Activated naive CD4-positive, alpha-beta T cell treated with Interleukin-2 at 50 U/mL for 16 hours (primary cell): Measurements from ENCODE around the gene CAMK1D.

ENCODE experiments used
- DNase-seq: peaks from one replicate; pipeline ENCODE4 v3.0.0-alpha.2; 2020

CAMK1D gene

GRCh38 chr10:12663863-12664262, 314.5 kb downstream of the CAMK1D start:
- DNase-seq = no peak

- DNase-seq = no peak
Measured at GRCh38 chr10:12665501-12665900, 316.2 kb downstream of the CAMK1D start.

GRCh38 chr10:12667052-12667451, 317.7 kb downstream of the CAMK1D start:
- DNase-seq = no peak

- no peak for DNase-seq
Measured at GRCh38 chr10:12668634-12669033, 319.3 kb downstream of the CAMK1D start.

DNA sequence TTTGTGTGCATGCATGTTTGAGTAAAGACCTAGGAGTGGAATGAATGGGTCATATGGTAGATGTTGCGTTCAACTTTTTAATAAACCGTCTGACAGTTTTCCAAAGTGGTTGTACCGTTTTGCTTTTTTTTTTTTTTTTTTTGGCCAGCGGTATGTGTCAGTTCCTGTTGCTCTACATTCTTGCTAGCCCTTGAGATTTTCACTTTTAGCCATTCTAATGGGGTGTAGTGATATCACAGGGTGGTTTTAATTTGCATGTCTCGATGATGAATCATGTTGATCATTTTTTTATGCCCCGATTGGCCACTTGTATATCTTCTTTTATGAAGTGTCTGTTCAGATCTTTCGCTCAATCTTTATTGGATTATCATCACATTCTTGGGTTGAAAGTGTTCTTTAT, 320.7 kb downstream of the CAMK1D start:
- no peak for DNase-seq

GRCh38 chr10:12675186-12675585, 325.8 kb downstream of the CAMK1D start:
- DNase-seq = no peak

GRCh38 chr10:12679636-12680035, 330.3 kb downstream of the CAMK1D start:
- DNase-seq = no peak

GRCh38 chr10:12681252-12681651, 331.9 kb downstream of the CAMK1D start:
- DNase-seq = no peak

GRCh38 chr10:12684784-12685183, 335.4 kb downstream of the CAMK1D start:
- no peak for DNase-seq

DNA sequence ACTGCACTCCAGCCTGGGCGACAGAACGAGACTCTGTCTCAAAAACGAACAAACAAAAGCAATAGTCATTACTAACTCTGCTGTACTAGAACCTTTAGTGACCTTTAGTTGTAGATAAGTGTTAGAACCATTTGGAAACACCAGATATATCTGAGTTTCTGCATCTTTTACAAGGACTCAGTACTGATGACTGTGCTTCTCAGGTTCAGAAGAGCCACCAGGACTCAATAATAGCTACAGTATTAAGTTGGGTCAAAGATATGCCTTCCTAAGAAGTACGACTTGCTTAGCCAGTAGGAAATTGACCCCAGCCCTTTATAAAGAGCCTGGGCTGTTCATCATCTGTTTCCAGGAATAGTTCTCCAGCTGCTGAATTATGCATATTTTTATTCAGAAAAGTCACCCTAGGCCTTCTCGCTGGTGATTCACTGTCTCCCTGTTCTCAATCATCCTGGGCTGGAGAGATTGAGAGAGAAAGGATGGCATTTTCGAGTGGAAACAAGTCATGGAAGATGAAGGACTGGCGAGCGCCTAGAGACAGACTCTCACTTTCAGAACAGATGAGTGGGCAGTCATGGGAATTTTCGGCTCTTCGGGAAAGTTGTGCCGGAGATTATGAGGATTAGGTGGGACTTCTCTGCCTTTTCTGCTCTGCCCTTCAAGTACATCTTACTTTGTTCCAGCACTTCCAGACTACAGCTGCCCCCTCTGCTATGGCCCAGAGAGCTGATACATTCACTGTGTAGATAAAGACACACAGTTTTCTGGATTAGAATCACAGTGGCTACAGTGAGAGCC, 336.1 kb downstream of the CAMK1D start:
- DNase-seq = no peak

GRCh38 chr10:12687996-12688395, 338.6 kb downstream of the CAMK1D start:
- no peak for DNase-seq

DNA sequence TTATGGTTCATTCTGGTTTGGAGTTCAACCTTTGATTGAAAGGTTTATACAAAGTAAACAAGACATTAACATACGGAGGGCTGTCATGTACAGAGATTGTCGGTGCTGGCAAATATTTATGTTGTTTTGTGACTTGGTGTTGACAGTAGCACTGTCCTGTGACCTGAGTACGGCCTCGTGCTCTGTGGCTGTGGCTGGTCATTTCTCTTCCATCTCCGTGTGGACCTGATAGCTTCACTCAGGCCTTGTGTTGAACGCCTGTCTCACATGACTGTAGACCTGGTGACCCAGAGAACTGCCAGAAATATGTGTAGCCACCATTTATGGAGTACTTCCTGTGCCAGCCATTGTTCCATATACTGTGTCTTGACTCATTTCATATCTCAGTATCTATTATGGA, 340.5 kb downstream of the CAMK1D start:
- no peak for DNase-seq

DNA sequence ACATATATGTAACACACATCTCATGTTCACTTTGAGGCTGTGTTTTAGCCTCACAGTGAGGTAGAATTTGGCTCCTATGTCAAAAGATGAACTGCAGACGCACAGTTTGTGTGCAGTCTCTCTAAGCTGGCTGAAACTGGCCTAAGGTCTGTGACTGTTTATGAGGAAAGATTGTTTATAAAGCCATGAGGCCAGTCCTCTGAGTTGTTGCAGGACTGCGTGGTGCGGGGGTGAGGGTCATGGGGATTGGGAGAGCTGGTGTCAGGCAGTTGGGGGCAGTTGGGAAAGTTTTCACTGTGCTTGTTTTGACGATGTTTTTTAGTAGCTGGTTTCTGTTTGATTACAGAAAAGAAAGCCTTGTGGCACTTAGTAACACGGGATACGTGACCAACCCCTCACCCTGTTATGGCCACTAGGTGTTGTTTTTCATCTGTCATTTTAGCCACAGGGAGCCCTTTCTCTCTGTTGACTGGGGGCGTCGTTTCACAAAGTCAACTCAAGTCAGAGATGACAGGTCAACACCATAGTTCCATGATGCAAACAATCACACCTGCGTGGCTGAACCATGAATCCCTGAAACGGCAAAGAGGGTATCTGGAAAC, 341.3 kb downstream of the CAMK1D start:
- DNase-seq = no peak

DNA sequence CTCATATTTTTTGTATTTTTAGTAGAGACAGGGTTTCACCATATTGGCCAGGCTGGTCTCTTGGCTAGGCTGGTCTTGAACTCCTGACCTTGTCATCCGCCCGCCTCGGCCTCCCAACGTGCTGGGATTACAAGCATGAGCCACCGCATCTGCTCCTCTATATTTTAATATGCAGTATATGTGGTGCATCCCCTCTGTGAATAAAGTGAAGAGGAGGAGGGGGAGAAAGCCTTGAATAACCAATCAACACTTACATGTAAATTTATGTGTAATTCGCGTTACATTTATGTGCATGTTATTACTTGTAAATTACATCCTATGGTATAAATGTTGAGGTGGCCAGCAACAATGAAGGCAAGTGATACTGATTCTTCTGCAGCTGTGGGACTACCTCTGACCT, 342.2 kb downstream of the CAMK1D start:
- no peak for DNase-seq

DNA sequence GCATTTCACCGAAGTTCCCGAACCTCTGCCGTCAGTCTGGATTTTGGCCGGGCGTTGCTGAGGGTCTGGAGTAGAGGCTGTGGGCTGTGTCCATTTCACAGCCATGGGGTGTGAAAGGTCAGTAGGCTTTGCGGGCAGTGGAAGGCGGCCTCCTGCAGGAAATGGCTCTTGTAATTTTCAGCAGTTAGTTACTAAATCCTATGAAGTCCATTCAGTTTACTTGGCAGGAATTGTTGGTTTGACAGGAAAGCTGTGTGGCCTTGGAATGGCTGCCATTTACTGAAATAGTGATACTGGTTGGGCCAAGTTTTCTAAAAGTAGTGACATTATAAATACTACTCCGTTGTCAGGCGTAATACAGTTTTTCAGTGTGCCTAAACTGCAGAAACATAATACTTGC, 348.4 kb downstream of the CAMK1D start:
- DNase-seq = no peak

- DNase-seq = no peak
Measured at GRCh38 chr10:12699258-12699700, 349.9 kb downstream of the CAMK1D start.

- no peak for DNase-seq
Measured at GRCh38 chr10:12699781-12700556, 350.6 kb downstream of the CAMK1D start.

GRCh38 chr10:12700557-12700874, 351.2 kb downstream of the CAMK1D start:
- DNase-seq = no peak

DNA sequence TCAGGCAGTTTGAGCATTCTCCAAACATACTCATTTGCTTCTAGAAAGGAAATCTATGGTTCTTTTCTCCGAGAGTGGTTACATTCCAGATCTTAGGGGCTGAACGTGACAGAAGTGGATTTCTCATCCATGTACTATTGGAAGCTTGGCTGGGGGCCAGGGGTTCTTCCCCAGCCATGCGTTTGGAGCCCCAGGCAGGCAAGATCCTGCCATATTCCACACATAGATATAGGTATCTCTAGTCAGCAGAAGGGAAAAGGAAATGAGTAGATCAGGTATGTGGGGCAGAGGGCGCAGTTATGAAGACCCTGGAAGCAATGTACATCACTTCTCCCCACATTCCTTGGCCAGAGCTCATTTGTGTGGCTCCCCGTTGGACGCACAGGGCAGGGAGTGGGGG, 352.3 kb downstream of the CAMK1D start:
- DNase-seq = no peak

- no peak for DNase-seq
Measured at GRCh38 chr10:12702215-12702770, 352.9 kb downstream of the CAMK1D start.

GRCh38 chr10:12703126-12703525, 353.8 kb downstream of the CAMK1D start:
- DNase-seq = no peak

DNA sequence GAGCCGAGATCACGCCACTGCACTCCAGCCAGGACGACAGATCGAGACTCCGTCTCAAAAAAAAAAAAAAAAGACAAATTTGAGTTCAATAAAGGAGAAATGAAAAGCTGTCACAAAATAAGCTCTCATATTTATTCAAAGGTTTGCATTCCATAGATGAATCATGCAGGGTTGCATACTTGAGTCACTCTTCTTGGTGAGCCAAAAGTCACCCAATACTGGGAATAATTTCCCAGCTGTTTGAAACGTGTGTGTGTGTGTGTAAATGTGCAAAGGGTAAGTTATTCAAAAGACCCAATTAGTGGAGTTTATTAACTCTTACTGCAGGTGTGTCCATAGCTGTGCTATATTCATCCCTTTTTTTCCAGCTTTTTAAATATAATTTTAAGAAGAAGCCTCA, 354.5 kb downstream of the CAMK1D start:
- no peak for DNase-seq

DNA sequence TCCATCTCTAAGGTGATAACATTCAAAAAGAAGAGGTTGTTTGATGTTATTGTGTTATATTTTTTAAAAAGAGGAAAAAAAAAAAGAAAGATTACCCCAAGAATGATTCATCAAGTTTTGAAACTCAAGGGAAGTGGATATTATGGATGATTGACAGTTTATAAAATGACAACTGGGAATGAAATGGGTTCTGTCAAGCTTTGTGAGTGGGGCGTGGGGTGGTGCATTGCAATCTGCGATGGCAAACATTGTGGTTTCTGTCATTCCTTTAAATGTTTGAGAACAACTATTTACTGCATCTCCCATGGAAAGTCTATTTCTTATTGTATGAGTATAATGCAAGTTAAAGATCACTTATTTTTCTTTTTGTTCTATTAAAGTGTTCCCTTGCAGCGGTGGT, 355.1 kb downstream of the CAMK1D start:
- DNase-seq = no peak

DNA sequence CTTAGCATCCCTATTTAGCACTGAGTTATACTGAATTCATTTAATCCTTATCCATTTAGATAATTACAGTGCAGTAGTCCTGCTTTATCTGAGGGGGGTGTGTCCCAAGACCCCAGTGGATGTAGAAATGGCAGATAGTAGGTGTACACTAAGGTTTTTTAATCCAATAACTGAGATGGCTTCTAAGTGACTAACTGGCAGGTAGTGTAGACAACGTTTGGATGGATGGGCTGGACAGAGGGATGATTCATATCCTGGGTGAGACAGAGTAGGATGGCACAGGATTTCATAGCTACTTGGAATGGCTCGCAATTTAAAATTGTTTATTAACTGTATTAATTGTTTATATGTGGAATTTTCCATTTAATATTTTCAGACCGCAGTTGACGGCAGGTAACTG, 356.6 kb downstream of the CAMK1D start:
- DNase-seq = no peak
